ENCODE measurements around the gene UQCR11.

UQCR11 gene

GRCh38 chr19:1575323-1576241 is 29.7 kb downstream of the UQCR11 start:
- peaks cover 5% of the 10 kb centered on the region for H3K36me3 Mint-ChIP-seq (ENCODE audit: insufficient read depth)
- peak overlapping the region; percentile 24 for H3K27ac Mint-ChIP-seq (ENCODE audit: low read depth)

DNA sequence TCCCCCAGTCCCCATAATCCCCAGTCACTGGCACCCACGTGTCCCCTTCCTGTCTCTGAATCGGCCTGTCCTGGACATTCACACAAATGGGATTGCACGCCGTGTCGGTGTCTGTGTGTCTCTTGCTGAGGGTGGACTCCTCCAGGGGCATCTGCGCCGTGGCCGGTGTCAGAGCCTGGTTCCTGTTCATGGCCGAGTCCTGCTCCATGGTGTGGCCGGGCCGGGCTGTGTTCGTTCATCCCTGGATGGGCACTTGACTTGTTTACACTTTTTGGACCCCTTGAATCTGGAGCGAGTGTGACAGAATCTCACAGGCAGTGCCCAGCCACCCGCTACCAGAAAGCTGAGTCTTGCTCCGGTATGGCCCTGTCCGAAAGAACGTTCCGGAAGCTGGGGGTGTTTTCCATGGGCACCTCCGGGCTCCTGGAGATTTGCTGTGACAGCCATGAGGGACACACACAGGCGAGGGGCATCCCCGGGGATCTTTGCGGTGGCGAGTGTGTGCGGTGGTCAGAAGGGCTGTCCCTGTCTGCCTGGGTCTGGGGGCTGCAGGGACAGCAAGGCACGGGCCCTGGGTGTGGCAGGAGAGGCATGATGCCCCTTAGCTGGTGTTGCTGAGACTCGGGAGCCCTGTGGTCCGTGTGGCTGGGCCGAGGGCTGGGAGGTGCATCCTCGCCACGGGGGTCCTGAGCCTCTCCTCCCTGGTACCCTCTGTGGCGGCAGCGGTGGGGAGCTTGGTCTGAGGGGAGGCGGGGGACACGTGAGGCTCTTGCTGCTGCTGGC is 30.7 kb downstream of the UQCR11 start:
- Mint-ChIP-seq H3K36me3 (ENCODE audit: insufficient read depth) (peaks cover 10% of the 10 kb centered on the region), H3K4me3 (no peak overlapping the region), H3K9me3 (no peaks in the 10 kb centered on the region), H3K4me1 (peaks cover 11% of the 10 kb centered on the region), H3K27ac (ENCODE audit: low read depth) (no peak overlapping the region), H3K27me3 (peaks cover 14% of the 10 kb centered on the region)
- DNase-seq (ENCODE audit: low spot score in 2 of 2) (no peak), ATAC-seq (replicated peaks; ENCODE audit: extremely low read depth, poor library complexity, severe bottlenecking) (no peak)

More at GRCh38 chr19:1575323-1576241, 29.7 kb downstream of the UQCR11 start:
- no peak for DNase-seq (ENCODE audit: low spot score in 2 of 2)
- Mint-ChIP-seq H3K4me1 (peaks cover 1% of the 10 kb centered on the region), H3K27me3 (peaks cover 3% of the 10 kb centered on the region), H3K4me3 (no peak overlapping the region), H3K9me3 (no peaks in the 10 kb centered on the region)
- ATAC-seq (replicated peaks; ENCODE audit: extremely low read depth, poor library complexity, severe bottlenecking), result no peak

- H3K4me1 Mint-ChIP-seq, result peaks cover 12% of the 10 kb centered on the region
- H3K4me3 Mint-ChIP-seq, result no peak overlapping the region
- no peaks in the 10 kb centered on the region for H3K9me3 Mint-ChIP-seq
- H3K36me3 Mint-ChIP-seq (ENCODE audit: insufficient read depth), result peaks cover 9% of the 10 kb centered on the region
- ATAC-seq (replicated peaks; ENCODE audit: extremely low read depth, poor library complexity, severe bottlenecking) (no peak), DNase-seq (ENCODE audit: low spot score in 2 of 2) (no peak)
- no peak overlapping the region for H3K27ac Mint-ChIP-seq (ENCODE audit: low read depth)
- peaks cover 16% of the 10 kb centered on the region for H3K27me3 Mint-ChIP-seq
These were observed 32.5 kb downstream of the UQCR11 start for GRCh38 chr19:1572795-1573194.

GRCh38 chr19:1571358-1571757 is 33.9 kb downstream of the UQCR11 start:
- H3K36me3 Mint-ChIP-seq (ENCODE audit: insufficient read depth), result peaks cover 9% of the 10 kb centered on the region
- H3K27me3 Mint-ChIP-seq, result peaks cover 16% of the 10 kb centered on the region
- ATAC-seq (replicated peaks; ENCODE audit: extremely low read depth, poor library complexity, severe bottlenecking), result no peak
- H3K27ac Mint-ChIP-seq (ENCODE audit: low read depth), result no peak overlapping the region
- H3K4me1 Mint-ChIP-seq, result peaks cover 12% of the 10 kb centered on the region
- DNase-seq (ENCODE audit: low spot score in 2 of 2), result no peak
- H3K4me3 Mint-ChIP-seq, result no peak overlapping the region
- H3K9me3 Mint-ChIP-seq, result no peaks in the 10 kb centered on the region

DNA sequence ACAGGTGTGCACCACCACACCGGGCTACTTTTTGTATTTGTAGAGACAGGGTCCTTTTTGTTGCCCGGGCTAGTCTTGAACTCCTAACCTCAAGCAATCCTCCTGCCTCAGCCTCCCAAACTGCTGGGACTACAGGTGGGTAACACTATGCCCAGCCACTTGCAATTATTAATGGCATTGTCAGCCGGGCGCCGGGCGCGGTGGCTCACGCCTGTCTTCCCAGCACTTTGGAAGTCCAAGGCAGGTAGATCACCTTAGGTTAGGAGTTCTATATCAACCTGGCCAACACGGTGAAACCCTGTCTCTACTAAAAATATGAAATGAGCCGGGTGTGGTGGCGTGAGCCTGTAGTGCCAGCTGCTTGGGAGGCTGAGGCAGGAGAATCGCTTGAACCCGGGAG is 34.4 kb downstream of the UQCR11 start:
- Mint-ChIP-seq H3K9me3 (no peaks in the 10 kb centered on the region), H3K4me3 (peak overlapping the region; percentile 66), H3K4me1 (peaks cover 12% of the 10 kb centered on the region), H3K27ac (ENCODE audit: low read depth) (no peak overlapping the region), H3K36me3 (ENCODE audit: insufficient read depth) (peaks cover 9% of the 10 kb centered on the region), H3K27me3 (peaks cover 16% of the 10 kb centered on the region)
- ATAC-seq (replicated peaks; ENCODE audit: extremely low read depth, poor library complexity, severe bottlenecking) (no peak), DNase-seq (ENCODE audit: low spot score in 2 of 2) (no peak)

- Mint-ChIP-seq H3K27me3 (peaks cover 16% of the 10 kb centered on the region), H3K27ac (ENCODE audit: low read depth) (peak overlapping the region; percentile 56), H3K4me1 (peaks cover 12% of the 10 kb centered on the region), H3K4me3 (peak overlapping the region; percentile 66), H3K36me3 (ENCODE audit: insufficient read depth) (peaks cover 9% of the 10 kb centered on the region), H3K9me3 (no peaks in the 10 kb centered on the region)
- DNase-seq (ENCODE audit: low spot score in 2 of 2) (no peak), ATAC-seq (replicated peaks; ENCODE audit: extremely low read depth, poor library complexity, severe bottlenecking) (no peak)
These were observed 35.3 kb downstream of the UQCR11 start for GRCh38 chr19:1569997-1570396.

DNA sequence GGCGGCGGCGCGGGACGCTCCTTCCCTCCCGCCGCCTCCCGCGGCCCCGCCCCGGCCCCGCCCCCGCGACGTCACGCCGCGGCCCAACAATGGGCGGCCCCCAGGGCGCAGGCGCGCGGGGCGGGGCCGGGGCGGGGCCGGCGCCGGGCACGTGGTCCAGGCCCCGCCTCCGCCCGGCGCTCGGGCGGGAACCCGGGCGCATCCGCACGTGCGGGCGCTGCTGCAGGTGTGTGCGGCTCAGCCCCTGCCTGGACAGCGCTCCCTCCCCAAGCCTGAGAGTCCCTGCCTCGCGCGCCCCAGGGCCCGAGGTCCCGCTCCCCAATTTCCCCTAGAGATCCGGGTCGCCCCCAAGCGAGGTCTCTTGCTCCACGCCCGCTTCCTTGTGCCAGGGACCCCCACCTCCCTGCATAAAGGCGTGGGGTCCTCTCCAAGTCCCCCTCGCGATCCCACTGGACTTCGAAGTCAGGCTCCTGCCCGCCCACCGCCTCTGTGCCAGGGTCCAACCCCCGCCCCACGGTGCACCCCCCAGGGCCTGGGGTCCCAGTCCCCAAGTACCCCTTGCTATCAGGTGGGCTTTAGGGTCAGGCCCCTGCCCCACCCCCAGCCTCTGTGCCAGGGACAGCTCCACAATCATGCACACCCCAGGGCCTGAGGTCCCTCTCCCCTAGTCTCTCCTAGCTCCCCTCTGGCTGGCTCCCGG is 36.8 kb downstream of the UQCR11 start, which contains the start of gene MEX3D:
Gene MEX3D (minus strand): TSS at position 6 of the 700 bp plus-strand sequence. CDS start 267 bp downstream, outside the sequence.
- H3K27ac Mint-ChIP-seq (ENCODE audit: low read depth), result no peak within 1 kb of the TSS
- H3K9me3 Mint-ChIP-seq, result no peaks in the 10 kb centered on the region
- DNase-seq (ENCODE audit: low spot score in 2 of 2) (peak; percentile 38 to 52), ATAC-seq (replicated peaks; ENCODE audit: extremely low read depth, poor library complexity, severe bottlenecking) (peak; percentile 77)
- peaks cover 16% of the 10 kb centered on the region for H3K27me3 Mint-ChIP-seq
- peaks cover 12% of the 10 kb centered on the region for H3K4me1 Mint-ChIP-seq
- peak within 1 kb of the TSS; percentile 66 for H3K4me3 Mint-ChIP-seq
- peaks cover 9% of the 10 kb centered on the region for H3K36me3 Mint-ChIP-seq (ENCODE audit: insufficient read depth)

DNA sequence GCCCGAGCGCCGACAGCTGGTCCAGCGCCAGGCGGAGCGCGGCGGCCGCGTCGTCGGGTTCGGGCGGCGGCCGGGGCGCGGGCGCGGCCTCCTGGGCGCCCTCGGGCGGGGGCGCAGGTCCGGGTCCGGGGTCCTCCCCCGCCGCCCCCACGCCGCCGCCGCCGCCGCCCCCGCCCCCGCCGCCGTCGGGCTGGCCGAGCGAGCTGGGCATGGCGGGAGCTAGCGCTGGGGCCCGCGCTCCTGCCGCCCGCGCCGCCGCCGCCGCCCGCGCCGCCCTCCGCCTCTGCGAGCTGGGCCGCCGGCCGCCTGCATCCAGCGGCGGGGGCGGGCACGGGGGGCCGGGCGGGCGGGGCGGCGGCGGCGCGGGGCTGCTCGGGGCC is 37.4 kb downstream of the UQCR11 start:
- peaks cover 9% of the 10 kb centered on the region for H3K36me3 Mint-ChIP-seq (ENCODE audit: insufficient read depth)
- peaks cover 16% of the 10 kb centered on the region for H3K27me3 Mint-ChIP-seq
- H3K9me3 Mint-ChIP-seq, result no peaks in the 10 kb centered on the region
- no peak overlapping the region for H3K4me3 Mint-ChIP-seq
- peaks cover 12% of the 10 kb centered on the region for H3K4me1 Mint-ChIP-seq
- H3K27ac Mint-ChIP-seq (ENCODE audit: low read depth), result no peak overlapping the region
- DNase-seq (ENCODE audit: low spot score in 2 of 2), result no peak
- ATAC-seq (replicated peaks; ENCODE audit: extremely low read depth, poor library complexity, severe bottlenecking), result peak; percentile 29

- peaks cover 9% of the 10 kb centered on the region for H3K36me3 Mint-ChIP-seq (ENCODE audit: insufficient read depth)
- ATAC-seq (replicated peaks; ENCODE audit: extremely low read depth, poor library complexity, severe bottlenecking) (no peak), DNase-seq (ENCODE audit: low spot score in 2 of 2) (no peak)
- H3K9me3 Mint-ChIP-seq, result no peaks in the 10 kb centered on the region
- peaks cover 12% of the 10 kb centered on the region for H3K4me1 Mint-ChIP-seq
- H3K4me3 Mint-ChIP-seq, result no peak overlapping the region
- H3K27me3 Mint-ChIP-seq, result peaks cover 16% of the 10 kb centered on the region
- H3K27ac Mint-ChIP-seq (ENCODE audit: low read depth), result no peak overlapping the region
These were observed 38.0 kb downstream of the UQCR11 start for GRCh38 chr19:1567116-1567847.

GRCh38 chr19:1566392-1567115 is 38.7 kb downstream of the UQCR11 start:
- ATAC-seq (replicated peaks; ENCODE audit: extremely low read depth, poor library complexity, severe bottlenecking) (no peak), DNase-seq (ENCODE audit: low spot score in 2 of 2) (no peak)
- Mint-ChIP-seq H3K27ac (ENCODE audit: low read depth) (no peak overlapping the region), H3K4me3 (peak overlapping the region; percentile 31), H3K4me1 (peaks cover 12% of the 10 kb centered on the region), H3K9me3 (no peaks in the 10 kb centered on the region), H3K36me3 (ENCODE audit: insufficient read depth) (peaks cover 9% of the 10 kb centered on the region), H3K27me3 (peaks cover 16% of the 10 kb centered on the region)

DNA sequence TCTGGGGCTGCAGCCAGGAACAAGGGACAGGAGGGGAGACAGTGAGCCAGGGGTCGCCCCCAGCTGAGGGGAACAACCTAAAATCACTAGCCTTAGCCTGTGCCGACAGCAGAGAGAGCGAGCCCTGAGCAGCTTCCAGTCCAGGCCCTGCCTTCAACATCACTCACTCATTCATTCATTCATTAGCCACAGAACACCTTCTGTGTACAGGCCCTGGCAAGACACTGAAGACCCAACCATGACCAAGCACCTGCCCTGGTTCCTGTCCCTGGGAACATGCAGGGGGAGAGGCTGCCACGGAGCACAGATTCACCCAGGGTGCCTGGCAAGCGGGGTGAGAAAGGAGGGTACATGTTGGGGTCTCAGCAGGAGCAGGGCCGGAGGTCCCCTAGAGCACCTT is 42.0 kb downstream of the UQCR11 start:
- no peaks in the 10 kb centered on the region for H3K9me3 Mint-ChIP-seq
- H3K4me1 Mint-ChIP-seq, result no peaks in the 10 kb centered on the region
- ATAC-seq (replicated peaks; ENCODE audit: extremely low read depth, poor library complexity, severe bottlenecking) (no peak), DNase-seq (ENCODE audit: low spot score in 2 of 2) (no peak)
- no peaks in the 10 kb centered on the region for H3K27me3 Mint-ChIP-seq
- H3K4me3 Mint-ChIP-seq, result no peak overlapping the region
- H3K27ac Mint-ChIP-seq (ENCODE audit: low read depth), result no peak overlapping the region
- H3K36me3 Mint-ChIP-seq (ENCODE audit: insufficient read depth), result no peaks in the 10 kb centered on the region
